NCI-H1694 treated with DMSO at 0.1 percent for 48 hours (cell line): ENCODE results near the gene TP73.
A peak's percentile ranks its signal among the peaks of the same experiment; 100 is the strongest.

ENCODE experiments used
- DNase-seq: peaks from one replicate; lab custom pipeline; 2025; lab: John Stamatoyannopoulos, UW

Gene TP73

DNA sequence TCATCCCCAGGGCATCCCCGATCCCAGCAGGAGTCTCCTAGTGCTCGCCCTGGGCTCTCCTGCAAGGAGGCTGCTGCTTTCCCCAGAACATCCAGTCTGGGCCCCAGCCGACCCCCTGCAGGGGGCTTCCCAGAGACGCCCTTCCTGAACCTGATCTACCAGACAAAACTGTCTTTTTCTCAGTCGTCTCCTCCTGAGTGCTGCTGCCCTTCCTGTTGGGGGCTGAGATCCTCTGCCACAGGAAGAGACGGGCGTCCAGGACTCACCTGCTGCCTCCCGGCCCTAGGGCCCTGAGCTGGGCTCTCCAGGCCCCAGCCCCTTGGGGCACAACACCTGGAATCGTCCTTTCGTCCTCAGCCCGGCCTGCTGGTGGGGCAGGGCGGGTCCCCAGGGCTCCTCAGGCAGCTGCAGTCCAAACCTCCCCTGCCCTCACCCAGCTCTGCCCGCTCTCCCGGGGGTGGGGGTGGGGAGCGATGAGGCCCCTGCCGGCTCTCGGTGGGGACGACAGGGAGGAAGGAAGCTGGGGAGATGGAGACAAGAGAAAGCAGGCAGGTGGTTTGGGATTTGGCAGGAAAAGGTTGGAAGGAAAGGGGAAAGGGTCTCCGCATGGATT, 36.9 kb downstream of the TP73 start:
- no peak for DNase-seq

DNA sequence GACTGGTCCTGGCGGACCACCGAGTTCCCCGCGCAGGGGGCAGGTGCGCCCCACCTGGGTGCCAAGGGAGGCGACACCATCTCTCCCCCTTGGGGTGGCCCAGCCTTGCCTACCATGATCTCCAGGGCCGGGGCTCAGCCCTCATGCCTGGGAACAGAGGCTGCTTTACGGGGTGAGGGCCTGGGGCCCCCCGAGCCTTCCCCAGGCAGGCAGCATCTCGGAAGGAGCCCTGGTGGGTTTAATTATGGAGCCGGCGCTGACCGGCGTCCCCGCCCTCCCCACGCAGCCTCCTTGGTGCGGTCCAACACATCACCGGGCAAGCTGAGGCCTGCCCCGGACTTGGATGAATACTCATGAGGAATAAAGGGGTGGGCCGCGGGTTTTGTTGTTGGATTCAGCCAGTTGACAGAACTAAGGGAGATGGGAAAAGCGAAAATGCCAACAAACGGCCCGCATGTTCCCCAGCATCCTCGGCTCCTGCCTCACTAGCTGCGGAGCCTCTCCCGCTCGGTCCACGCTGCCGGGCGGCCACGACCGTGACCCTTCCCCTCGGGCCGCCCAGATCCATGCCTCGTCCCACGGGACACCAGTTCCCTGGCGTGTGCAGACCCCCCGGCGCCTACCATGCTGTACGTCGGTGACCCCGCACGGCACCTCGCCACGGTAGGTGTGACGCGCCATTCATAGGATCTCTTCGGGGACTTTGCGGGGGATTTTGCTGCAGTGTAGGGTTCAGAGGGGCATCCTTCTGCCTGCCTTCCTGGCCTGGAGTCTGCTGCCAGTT, 38.2 kb downstream of the TP73 start:
- peak; percentile 29 for DNase-seq

DNA sequence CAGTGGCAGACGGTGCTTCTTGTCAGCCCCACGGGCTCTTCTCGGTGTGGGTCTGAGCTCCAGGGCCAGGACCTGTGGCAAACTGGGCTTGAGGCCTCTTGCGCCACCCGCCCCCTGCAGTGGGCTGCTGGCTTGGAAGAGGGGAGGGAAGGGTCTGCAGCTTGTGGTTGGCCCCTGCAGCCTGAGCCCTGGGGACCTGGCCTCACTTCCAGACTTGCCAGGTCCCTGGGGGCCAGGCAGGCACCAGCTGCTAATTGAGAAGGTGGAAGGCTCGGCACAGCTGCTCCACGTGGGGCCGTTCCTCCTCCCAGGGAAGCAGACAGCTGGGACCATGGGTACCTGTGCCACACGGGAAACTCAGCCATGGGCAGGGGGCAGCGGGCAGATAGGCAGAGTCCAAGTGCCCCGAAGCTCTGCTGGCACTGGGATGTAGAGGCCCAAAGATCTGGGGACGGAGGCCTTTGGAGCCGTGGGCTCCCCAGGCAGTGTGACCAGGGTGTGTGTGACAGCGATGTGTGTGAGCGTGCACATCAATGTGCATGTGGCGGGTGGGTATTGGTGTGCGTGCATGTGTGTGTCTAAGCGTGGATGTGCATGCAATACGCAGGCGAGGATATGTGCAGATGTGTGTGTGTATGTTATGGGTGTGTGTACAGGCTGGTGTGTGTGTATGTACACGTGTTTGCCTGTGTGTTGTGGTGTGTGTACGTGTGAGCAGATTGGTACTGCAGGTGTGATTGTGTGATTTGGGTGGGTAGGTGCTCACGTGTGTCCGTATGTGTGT, 39.3 kb downstream of the TP73 start:
- DNase-seq, result peak; percentile 32

DNA sequence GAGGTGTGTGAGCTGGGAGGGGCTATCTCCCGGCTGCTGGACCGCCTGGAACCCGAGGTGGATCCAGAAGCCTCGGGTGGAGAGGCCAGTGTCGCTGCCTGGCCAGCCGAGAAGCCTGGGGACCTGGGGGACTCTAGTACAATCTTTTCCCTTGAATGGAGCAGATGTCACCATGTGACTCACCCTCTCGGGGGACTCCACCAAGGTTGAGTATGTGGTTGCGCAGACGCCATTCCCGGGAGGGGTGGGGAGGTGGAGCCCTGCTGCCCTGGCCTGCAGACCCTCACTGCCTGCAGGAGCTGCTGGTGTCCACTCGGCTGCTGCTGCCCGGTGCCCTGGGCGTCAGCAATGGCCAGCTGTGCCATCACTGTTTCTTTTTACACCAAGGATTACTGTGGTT, 40.3 kb downstream of the TP73 start:
- peak; percentile 50 for DNase-seq

DNA sequence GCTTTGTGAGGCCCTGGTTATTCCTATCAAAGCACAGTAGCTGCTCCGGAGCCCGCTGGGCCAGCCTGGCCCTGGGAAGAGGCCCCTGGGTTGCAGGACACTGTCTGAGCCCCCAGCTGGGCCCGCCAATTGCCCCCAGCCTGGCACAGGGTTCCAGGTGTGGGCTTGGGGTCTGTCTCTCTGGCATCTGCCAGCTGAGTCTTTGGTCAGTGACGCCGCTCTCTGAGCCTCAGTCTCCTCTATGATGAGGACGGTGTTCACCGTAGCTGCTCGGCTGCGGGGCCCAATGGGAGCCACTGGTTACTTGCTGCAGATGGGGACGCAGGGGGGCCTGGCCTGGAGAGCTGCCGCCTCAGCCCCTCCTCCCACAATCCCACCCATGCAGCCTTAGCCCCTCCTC, 41.0 kb downstream of the TP73 start:
- DNase-seq, result no peak

DNA sequence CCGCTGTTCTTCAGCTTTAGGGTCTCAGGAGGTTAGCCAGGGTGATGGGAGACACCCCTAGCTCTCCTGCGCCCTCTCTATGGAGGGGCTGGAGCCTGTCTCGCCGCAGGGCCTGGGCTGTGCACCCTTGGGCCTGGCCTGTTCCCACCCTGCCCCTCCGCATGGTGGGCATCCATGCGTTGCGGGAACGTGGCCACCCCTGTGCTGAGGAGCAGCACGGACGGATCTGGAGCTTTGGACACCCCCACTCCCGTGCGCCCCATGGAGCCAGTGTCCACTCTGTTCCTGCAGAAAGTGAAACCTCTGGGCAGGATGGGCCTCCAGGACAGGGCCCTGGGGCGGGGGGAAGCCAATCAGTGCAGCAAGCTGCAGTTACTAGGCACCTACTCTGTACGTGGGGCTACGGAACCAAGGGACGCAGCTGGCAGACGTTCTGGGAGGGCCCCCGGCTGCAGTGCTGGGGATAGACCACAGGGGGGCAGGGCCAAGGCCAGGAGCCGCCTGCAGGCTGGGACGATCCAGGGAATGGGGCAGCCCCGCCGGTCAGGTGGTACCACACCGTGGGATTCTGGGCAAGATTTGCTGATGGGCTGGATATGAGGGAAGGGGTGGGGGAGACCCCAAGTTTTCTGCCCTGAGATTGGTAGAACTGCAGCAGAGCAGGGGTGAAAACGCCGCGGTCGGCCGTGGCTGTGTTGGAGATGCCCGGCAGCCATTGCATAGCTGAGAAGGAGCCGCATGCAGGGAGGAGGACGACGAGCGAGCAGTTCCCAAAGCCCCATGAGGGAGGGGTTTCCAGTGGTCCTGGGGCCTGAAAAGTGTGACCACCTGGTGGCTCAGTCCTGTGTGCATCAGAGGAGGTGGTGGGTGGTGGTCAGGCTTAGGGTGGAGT, 43.3 kb downstream of the TP73 start:
- DNase-seq, result peak; percentile 65

DNA sequence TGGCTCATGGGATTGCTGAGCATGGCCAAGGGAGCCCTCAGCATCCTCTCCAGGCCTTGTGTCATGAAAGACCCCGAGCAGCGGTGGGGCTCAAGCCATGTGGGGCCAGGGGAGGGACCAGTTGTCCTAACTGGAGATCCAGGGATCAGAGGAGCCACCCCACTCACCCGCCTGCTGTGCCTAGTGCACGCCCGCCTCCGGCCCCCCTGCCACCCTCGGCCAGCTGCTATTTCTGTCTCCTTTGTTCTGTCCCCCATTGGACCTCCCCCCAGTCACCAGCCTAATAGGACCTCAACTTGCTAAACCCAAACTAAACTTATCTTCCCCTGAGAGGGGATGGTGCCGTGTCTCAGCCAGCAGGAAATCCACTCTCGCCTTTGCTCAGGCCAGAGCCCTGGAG, 44.4 kb downstream of the TP73 start:
- DNase-seq, result no peak

DNA sequence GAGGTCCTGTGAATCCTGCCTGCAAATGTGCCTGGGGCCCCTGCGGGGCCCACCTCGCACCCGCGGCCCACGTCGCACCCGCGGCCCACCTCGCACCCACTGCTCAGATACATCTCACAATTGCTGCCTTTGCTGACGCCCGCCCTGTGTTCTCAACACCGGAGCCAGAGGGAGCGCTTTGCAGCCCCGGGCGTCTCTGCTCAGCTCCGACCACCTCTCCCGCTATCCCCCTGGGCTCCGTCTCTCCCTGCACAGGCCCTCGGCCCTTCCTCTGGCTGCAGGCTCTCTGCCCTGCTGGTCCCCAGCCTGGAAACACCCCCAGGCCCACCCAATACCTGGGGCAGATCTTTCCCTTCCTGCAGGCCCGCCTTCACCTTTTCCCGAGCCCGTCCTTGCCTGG, 44.8 kb downstream of the TP73 start:
- no peak for DNase-seq

DNA sequence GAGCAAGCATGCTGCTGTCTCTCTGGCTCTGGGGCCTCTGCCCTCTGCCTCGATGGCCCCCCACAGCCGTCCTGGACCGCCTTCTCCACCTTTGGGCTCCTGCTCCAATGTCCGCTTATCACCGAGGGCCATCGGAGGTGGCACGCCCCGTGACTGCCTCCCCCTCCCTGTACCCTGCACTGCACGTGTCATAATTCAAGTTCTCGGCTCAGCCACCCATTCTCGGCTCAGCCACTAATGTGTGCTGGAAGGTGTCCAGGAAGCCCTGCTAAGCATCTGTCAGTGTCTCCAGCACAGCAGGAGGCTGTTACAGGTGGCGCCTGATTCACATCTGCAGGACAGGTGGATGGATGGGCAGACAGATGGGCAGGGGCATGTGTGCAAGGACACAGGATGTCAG, 45.5 kb downstream of the TP73 start:
- peak; percentile 93 for DNase-seq

DNA sequence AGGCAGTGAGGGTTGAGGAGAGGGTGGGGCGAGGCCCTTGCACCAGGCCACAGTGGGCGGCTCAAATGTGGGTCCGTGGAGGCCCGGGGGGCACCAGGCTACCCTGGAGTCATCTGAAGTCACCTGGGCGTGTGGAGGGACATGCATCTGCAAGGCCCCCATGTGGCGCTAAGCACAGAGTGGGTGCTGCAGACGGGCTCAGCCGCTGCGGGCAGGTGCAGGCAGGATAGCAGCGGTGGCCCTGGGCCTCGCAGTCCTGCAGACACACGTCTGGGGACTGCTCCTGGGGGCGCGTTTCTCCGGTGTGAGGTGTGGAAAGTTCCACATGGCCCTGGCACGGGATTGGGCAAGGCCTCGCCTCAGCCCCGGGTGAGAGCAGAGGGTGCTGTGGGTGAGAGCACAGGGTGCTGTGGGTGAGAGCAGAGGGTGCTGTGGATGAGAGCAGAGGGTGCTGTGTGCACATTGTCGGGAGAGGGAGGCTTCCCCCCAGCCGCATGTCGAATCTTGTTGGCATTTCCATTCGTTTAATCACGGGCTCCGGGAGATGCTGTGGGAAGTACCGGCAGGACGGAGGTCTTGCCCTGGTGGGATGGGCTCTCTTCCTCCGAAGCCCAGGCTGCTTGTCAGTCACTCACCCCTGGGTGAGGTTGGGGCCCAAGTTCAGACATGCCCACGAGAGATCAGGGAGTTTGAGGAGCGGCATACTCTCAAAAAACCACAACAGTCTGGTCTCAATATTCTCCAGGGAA, 46.5 kb downstream of the TP73 start:
- no peak for DNase-seq

DNA sequence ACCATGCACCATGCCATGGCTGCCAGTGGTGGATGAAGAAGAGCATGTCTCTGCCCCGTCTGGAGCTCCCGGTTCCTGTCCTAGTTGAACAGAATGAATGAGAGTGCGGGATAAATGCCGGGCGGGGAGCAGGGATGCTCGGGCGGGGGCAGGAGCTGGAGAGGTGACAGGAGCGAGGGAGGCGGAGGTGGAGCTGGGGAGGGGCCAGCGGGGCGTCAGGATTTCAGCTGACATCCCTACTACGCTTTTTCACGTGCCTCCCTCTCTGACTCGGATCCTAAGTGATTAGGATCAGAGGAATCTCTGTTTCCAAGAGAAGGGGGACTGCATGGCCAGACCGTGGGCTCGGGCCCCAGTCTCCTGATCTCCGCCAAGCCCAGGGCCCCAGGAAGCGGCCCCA, 47.3 kb downstream of the TP73 start:
- DNase-seq, result no peak

DNA sequence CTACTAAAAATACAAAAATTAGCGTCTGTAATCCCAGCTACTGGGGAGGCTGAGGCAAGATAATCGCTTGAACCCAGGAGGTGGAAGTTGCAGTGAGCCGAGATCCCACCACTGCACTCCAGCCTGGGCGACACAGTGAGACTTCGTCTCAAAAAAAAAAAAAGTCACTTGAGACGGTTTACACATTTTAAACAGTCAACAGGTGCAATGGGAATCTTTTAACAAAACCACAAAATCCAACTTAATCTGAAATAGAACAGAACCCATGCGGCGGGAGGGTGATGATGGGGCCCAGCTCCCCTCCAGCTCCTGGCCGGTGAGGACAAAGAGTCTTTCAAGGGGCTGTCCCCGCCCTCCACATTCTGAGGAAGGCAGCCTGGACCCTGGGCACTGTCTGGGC, 48.3 kb downstream of the TP73 start:
- DNase-seq, result no peak

DNA sequence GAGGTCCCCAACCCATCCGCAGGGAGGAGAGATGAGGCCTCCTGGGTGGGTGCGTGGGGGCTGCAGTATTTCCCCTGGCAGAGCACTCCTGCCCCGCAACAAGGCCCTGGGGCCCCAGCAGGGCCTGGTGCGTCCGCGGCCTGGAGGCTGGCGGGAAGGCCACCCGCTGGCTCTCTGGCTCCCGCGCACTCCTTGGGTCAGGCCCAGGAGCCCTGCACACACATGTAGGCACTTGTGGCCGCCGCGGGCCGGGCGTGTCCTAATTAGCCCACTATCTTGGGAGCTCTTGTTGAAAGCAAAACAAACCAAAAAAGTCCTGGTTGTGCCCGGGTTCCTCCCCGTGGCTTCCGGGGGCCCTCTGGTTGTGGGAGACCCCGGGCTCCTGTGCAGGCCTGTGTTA, 50.2 kb downstream of the TP73 start:
- DNase-seq, result no peak

DNA sequence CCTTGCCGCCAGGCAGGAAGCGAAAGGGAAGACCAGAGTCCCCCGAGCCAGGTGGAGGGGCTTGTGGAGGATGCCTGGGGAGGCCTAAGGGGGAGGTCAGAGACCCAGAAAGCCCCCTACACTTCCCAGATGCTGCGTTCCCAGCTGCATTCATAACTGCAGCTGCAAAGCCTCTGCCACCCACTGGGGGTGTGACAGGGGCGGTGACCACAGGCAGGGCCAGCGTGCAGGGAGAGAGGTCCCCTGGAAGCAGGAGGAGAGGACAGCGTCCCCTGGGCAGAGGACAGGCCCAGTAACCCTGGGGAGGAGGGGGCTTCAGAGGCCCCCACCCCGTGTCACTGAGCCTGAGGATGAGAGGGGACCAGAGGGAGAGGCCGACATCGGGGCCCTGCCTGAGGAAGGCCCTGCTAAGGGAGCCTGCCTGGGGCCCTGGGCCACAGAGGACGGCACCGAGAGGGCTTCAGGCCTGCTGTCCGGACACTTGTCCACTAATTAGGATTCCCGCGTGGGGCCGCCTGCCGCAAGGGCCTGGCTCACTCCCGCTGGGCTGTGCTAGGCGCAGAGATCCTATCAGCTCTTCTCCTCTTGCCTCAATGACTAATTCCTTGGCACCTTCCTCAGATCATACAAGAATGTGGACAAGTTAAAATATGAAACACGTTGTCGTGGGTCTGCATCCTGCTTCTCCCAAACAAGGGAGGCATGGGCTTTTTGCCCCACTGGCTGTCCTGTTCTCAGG, 50.8 kb downstream of the TP73 start:
- DNase-seq, result no peak

DNA sequence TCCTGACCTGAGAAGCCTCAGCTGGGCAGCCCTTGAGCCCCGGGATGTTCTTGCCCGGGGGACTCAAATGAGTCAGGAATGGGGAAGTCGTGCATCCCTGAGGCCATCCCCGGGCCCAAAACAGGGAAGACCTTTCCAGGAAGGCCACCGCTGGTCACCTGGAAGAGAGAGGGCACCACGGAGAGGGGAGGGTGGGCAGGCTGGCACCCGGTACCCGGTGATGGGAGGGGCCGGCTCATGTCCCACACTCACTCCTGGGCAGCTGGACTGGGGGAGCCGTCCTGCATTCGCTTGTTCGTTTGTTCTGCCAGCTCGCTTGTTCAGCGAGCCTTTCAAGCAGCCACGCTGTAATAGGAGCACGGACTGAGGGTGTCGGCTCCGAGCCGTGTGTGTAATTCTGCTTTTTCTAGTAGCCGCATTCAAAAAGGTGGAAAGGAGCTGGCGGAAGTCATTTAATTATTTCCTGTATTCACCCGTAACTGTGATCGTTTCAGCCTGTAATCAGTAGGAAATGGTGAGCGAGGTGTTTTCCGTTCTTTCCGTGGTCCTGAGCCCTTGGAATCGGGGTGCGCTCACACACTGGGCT, 51.6 kb downstream of the TP73 start:
- DNase-seq, result no peak

DNA sequence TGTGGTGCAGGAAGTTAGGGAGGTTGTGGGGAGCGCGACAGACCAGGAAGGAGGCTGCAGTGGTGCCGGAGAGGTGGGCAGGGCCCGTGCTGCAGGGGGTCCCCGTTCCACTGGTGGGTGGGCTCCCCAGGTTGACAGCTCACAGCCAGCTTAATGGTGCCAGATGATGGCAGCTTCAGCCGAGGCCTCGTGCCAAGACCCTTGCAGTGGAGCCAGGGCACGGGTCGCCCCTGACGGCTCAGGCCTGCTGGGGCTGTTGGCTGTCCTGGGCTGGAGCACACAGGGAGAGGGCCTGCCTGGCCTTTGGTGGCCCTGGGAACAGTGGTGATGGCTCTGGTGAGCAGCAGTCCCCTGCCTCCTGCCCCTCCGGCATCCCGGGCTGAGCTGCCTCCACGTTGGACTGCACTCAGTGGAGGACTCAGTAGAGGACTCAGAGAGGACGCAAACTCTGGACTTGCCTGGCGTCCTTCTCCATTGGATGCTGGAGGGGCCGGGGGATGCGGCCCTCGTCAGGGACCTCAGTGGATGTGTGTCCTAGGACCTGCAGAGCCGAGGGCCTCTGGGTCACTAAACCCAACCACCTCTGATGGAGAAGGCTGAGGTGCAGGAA, 53.1 kb downstream of the TP73 start:
- DNase-seq, result no peak

DNA sequence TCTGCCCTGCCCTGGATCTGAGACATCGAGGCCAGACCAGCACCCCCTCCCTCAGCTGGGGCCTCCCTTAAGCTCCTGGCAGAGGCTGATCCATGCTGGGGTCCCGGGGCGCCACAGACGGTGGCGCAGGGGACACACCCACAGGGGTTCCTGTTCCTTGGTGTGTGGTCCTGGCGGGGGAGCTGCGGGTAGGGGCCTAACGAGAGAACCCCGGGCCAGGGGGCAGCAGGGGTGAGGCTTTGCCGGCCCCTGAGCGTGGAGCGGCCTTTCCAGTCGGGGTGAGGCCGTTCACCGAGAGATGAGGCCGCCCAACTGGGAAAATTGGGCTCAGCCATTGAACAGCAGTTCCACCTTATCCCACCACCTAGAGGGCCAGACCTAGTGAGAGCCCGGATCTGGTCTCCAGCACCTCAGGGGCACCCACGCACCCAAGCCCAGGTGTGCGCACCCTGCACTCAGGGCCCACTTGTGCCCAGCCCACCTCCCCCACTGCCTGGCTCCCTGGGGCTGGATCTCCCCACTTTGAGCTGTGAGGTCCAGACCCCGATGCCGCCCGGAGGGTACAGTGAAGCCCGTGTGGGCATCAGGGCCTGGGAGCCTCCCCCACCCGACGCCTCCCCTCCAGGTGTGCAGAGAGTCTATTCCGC, 54.5 kb downstream of the TP73 start:
- DNase-seq, result no peak

DNA sequence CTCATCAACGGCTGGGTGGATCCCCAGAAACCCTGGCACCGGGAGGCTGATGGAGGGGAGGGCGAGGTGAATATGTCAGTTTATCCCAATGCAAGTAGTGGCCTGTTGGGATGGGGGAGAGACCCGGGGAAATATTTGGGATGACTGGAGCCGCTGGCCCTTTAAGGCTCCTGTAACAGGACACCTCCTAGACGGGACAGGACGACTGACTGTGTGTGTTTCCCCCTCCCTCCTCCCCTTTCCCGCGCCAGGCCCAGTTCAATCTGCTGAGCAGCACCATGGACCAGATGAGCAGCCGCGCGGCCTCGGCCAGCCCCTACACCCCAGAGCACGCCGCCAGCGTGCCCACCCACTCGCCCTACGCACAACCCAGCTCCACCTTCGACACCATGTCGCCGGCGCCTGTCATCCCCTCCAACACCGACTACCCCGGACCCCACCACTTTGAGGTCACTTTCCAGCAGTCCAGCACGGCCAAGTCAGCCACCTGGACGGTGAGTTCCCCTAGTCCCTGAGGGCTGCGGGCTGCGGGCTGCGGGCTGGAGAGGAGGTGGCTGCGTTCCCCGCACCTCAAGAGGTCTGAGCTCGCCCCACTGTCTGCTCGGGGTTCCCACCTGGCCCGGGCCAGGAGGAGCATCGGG, 55.1 kb downstream of the TP73 start:
- no peak for DNase-seq

DNA sequence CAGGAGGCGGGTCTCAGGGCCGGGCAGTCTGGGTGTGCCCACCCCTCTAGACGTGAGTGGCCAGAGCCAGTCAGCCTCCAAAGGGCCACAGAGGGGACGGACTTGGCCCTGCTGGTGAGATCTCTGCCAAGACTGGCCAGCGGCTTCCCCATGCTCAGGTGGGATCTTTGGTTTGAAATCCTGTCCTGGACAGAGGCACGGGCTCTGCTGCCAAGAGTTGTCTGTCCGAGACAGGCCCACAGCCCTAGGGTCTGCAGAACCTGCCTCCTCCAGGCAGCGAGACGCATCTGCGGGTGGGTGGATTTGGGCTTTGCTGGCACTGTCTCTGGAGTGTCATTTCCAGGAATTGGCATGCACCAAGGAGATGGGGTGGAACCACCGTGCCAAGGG, 55.6 kb downstream of the TP73 start:
- no peak for DNase-seq
